Measurements from ENCODE around the gene DSE. TPM values are rescaled to one million over a fixed set of nuclear protein-coding genes. Genes with fewer than 3 reads are reported as not detected.

Gene DSE
- polyA plus RNA-seq, 1 donor from 2014 or later, result 15.0 TPM

DNA sequence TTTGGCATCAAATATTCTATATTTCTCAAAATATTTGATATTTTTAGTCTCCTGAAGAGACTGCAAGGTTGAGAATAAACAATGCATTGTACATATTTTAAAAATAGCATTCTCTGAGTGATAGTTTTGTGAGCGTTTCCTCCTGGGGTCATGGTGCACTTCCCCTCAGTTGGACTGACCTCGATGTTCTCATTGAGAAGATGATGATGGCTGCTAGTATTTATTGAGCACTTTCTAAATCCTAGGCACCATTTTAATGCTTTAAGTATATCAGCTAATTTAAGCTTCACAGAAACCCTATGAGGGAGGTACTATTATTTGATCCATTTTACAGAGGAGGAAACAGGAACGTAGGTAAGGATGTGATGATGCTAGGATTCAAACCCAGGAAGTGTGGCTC, 18.2 kb downstream of the DSE start:
- Histone ChIP-seq H3K4me3 (ENCODE audit: low read length) (no peak overlapping the region), H3K9me2 (ENCODE audit: insufficient read depth, low read length) (no peaks in the 10 kb centered on the region), H4K20me1 (ENCODE audit: insufficient read depth) (no peaks in the 10 kb centered on the region), H3K27ac (ENCODE audit: low read length) (no peak overlapping the region), H3K36me3 (ENCODE audit: insufficient read depth, low read length) (no peaks in the 10 kb centered on the region), H3K9ac (ENCODE audit: low read length) (no peak overlapping the region), H3K4me2 (ENCODE audit: low read length) (no peak overlapping the region), H3K79me2 (replicated peaks; ENCODE audit: insufficient read depth, low read length) (no peaks in the 10 kb centered on the region), H3F3A (ENCODE audit: insufficient read depth, low read length, poor library complexity, severe bottlenecking) (no peaks in the 10 kb centered on the region), H3K9me3 (ENCODE audit: low read length) (no peaks in the 10 kb centered on the region), H3K27me3 (ENCODE audit: insufficient read depth, low read depth, low read length) (no peaks in the 10 kb centered on the region), H2AFZ (ENCODE audit: low read depth, low read length) (no peak overlapping the region)
- no peak for TF ChIP-seq MXI1 (conservative IDR thresholded peaks at IDR 0.05; ENCODE audit: poor library complexity, severe bottlenecking)
- no peak for TF ChIP-seq RAD21 (conservative IDR thresholded peaks at IDR 0.05)
- no peak for TF ChIP-seq POLR2AphosphoS5 (IDR thresholded peaks at IDR 0.05)
- TF ChIP-seq TAF1 (IDR thresholded peaks at IDR 0.05; ENCODE audit: low read depth), result no peak
- TF ChIP-seq EZH2 (IDR thresholded peaks at IDR 0.05; ENCODE audit: borderline replicate concordance, insufficient read depth, low read length, poor library complexity, severe bottlenecking), result no peak
- no peak for TF ChIP-seq EP300 (conservative IDR thresholded peaks at IDR 0.05; ENCODE audit: poor library complexity, severe bottlenecking)
- TF ChIP-seq, protein P1, sequence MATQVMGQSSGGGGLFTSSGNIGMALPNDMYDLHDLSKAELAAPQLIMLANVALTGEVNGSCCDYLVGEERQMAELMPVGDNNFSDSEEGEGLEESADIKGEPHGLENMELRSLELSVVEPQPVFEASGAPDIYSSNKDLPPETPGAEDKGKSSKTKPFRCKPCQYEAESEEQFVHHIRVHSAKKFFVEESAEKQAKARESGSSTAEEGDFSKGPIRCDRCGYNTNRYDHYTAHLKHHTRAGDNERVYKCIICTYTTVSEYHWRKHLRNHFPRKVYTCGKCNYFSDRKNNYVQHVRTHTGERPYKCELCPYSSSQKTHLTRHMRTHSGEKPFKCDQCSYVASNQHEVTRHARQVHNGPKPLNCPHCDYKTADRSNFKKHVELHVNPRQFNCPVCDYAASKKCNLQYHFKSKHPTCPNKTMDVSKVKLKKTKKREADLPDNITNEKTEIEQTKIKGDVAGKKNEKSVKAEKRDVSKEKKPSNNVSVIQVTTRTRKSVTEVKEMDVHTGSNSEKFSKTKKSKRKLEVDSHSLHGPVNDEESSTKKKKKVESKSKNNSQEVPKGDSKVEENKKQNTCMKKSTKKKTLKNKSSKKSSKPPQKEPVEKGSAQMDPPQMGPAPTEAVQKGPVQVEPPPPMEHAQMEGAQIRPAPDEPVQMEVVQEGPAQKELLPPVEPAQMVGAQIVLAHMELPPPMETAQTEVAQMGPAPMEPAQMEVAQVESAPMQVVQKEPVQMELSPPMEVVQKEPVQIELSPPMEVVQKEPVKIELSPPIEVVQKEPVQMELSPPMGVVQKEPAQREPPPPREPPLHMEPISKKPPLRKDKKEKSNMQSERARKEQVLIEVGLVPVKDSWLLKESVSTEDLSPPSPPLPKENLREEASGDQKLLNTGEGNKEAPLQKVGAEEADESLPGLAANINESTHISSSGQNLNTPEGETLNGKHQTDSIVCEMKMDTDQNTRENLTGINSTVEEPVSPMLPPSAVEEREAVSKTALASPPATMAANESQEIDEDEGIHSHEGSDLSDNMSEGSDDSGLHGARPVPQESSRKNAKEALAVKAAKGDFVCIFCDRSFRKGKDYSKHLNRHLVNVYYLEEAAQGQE (IDR thresholded peaks at IDR 0.05; ENCODE audit: borderline replicate concordance), result no peak
- TF ChIP-seq, protein P2, sequence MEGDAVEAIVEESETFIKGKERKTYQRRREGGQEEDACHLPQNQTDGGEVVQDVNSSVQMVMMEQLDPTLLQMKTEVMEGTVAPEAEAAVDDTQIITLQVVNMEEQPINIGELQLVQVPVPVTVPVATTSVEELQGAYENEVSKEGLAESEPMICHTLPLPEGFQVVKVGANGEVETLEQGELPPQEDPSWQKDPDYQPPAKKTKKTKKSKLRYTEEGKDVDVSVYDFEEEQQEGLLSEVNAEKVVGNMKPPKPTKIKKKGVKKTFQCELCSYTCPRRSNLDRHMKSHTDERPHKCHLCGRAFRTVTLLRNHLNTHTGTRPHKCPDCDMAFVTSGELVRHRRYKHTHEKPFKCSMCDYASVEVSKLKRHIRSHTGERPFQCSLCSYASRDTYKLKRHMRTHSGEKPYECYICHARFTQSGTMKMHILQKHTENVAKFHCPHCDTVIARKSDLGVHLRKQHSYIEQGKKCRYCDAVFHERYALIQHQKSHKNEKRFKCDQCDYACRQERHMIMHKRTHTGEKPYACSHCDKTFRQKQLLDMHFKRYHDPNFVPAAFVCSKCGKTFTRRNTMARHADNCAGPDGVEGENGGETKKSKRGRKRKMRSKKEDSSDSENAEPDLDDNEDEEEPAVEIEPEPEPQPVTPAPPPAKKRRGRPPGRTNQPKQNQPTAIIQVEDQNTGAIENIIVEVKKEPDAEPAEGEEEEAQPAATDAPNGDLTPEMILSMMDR (IDR thresholded peaks at IDR 0.05; ENCODE audit: poor library complexity, severe bottlenecking), result no peak
- TF ChIP-seq SMC3 (conservative IDR thresholded peaks at IDR 0.05; ENCODE audit: poor library complexity), result no peak

GRCh38 chr6:116389357-116389756, 18.6 kb downstream of the DSE start:
- Histone ChIP-seq H3K36me3 (ENCODE audit: insufficient read depth, low read length) (no peaks in the 10 kb centered on the region), H3K4me2 (ENCODE audit: low read length) (no peak overlapping the region), H3K4me3 (ENCODE audit: low read length) (no peak overlapping the region), H4K20me1 (ENCODE audit: insufficient read depth) (no peaks in the 10 kb centered on the region), H3K27me3 (ENCODE audit: insufficient read depth, low read depth, low read length) (no peaks in the 10 kb centered on the region), H2AFZ (ENCODE audit: low read depth, low read length) (no peak overlapping the region), H3K9me3 (ENCODE audit: low read length) (no peaks in the 10 kb centered on the region), H3K27ac (ENCODE audit: low read length) (no peak overlapping the region), H3K79me2 (replicated peaks; ENCODE audit: insufficient read depth, low read length) (no peaks in the 10 kb centered on the region), H3F3A (ENCODE audit: insufficient read depth, low read length, poor library complexity, severe bottlenecking) (no peaks in the 10 kb centered on the region), H3K9ac (ENCODE audit: low read length) (no peak overlapping the region), H3K9me2 (ENCODE audit: insufficient read depth, low read length) (no peaks in the 10 kb centered on the region)
- TF ChIP-seq, protein P2 (IDR thresholded peaks at IDR 0.05; ENCODE audit: poor library complexity, severe bottlenecking), result no peak
- no peak for TF ChIP-seq SMC3 (conservative IDR thresholded peaks at IDR 0.05; ENCODE audit: poor library complexity)

Measured in neural cell (in vitro differentiated cells).